NB4 (cell line): ENCODE results near the gene SERGEF.

Source experiments
- CTCF ChIP-seq: IDR thresholded peaks from one replicate; pipeline ENCODE4 v1.5.1; 2012; ENCODE audit warnings: low read depth, low read length
- MAX ChIP-seq: IDR thresholded peaks from 2 replicates; pipeline ENCODE4 v1.6.1; 2011; ENCODE audit warnings: low read depth, low read length
- MYC ChIP-seq: IDR thresholded peaks from 2 replicates; pipeline ENCODE4 v1.6.1; 2011; ENCODE audit warnings: low read depth, low read length
- POLR2A ChIP-seq: IDR thresholded peaks from 2 replicates; pipeline ENCODE4 v1.6.1; 2011; ENCODE audit warnings: mild to moderate bottlenecking; ENCODE audit not compliant: insufficient read length; ENCODE audit errors: extremely low read depth

DNA sequence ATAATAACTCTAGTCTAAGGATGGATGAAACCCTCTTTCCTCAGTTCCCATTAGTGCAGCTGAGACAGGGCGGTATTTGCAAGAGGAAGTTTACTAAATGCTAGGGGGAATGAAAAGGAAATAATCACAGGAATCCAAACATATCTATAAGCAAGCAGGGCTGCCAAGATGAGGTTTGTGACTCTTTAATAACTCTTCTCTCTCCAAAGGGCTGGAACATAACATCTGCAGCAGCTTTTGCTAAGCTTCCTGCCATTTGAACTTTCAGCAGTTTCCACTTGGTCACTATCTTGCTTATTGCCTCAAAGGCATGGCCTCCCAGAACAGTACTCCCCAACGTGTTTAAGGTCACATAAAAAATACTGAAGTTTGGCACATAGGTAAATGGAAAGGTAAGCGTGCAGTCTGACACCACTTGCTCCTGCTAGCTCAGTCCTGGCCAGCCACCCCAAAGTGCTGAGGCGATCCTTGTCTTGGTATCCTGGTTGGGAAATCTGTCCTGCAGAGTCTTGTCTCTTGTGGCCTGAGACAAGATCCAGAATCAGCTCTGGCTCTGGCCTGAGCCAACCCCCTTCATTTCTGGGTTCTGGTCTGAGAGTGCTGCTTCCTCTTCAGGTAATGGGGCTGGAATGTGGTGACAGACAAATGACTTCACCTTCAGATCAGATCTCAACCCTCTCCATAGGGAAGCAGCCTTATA, 196.5 kb downstream of the SERGEF start:
- no peak for TF ChIP-seq CTCF
- no peak for TF ChIP-seq POLR2A
- TF ChIP-seq MYC: no peak
- no peak for TF ChIP-seq MAX
